HepG2 (cell line): ENCODE measurements around the gene AMN. TPM values are rescaled to one million over a fixed set of nuclear protein-coding genes. Genes with fewer than 3 reads are reported as not detected.

ENCODE experiments used
- AHR ChIP-seq: IDR thresholded peaks from 2 replicates; pipeline ENCODE4 v1.6.1; 2018; ENCODE audit warnings: missing genetic modification reagents, missing compliant biosample characterization
- ARNT2 ChIP-seq: sonication (generic); formaldehyde crosslinking; IDR thresholded peaks from 2 replicates; pipeline ENCODE4 v1.8.0; 2022; ENCODE audit warnings: mild to moderate bottlenecking, low read depth, missing genetic modification reagents, moderate library complexity
- E2F1 ChIP-seq: sonication (generic); formaldehyde crosslinking; IDR thresholded peaks from 2 replicates; pipeline ENCODE4 v1.5.0; 2020; ENCODE audit warnings: missing genetic modification reagents
- GLMP ChIP-seq: sonication (generic); formaldehyde crosslinking; IDR thresholded peaks from 2 replicates; pipeline ENCODE4 v1.9.0; 2021; ENCODE audit warnings: missing genetic modification reagents, mild to moderate bottlenecking, borderline replicate concordance
- HDAC2 ChIP-seq: sonication (generic); formaldehyde crosslinking; IDR thresholded peaks from 2 replicates; pipeline ENCODE4 v1.4.0; 2020; ENCODE audit warnings: missing genetic modification reagents
- KDM4B ChIP-seq: sonication (generic); formaldehyde crosslinking; IDR thresholded peaks from 2 replicates; pipeline ENCODE4 v1.4.0; 2020; ENCODE audit warnings: missing genetic modification reagents
- KLF12 ChIP-seq: sonication (generic); formaldehyde crosslinking; IDR thresholded peaks from 2 replicates; pipeline ENCODE4 v1.4.0; 2020; ENCODE audit warnings: missing genetic modification reagents, borderline replicate concordance
- SNAPC4 ChIP-seq: sonication (generic); formaldehyde crosslinking; IDR thresholded peaks from 2 replicates; pipeline ENCODE4 v1.4.0; 2020; ENCODE audit warnings: mild to moderate bottlenecking, missing genetic modification reagents
- ZFP36 ChIP-seq: fragments of 150-350 bp; IDR thresholded peaks from 2 replicates; pipeline ENCODE4 v1.6.1; 2018; ENCODE audit warnings: borderline replicate concordance, low read length, low read depth; ENCODE audit not compliant: partially characterized antibody
- ZFP41 ChIP-seq: sonication (generic); formaldehyde crosslinking; IDR thresholded peaks from 2 replicates; pipeline ENCODE4 v1.4.0; 2020; ENCODE audit warnings: mild to moderate bottlenecking, missing genetic modification reagents, borderline replicate concordance
- ZNF407 ChIP-seq: sonication (generic); formaldehyde crosslinking; IDR thresholded peaks from one replicate; pipeline ENCODE4 v1.5.1; 2020; ENCODE audit warnings: mild to moderate bottlenecking, missing genetic modification reagents; ENCODE audit errors: not compliant biosample characterization
- ZNF557 ChIP-seq: sonication (generic); formaldehyde crosslinking; IDR thresholded peaks from 2 replicates; pipeline ENCODE4 v1.4.0; 2020; ENCODE audit warnings: missing genetic modification reagents
- polyA plus RNA-seq, 8 experiments: library from polyadenylated mRNA; depleted of rRNA in 3 of 8; stranded (reverse) in 7 of 8; unstranded in 1 of 8; fragments of >200 nt; fragmentation: Illumina TruSeq in 4 of 8; extraction: Trizol in 4 of 8; gene quantifications; 2 replicates each; pipeline versions ENCODE4 v1.2.1 to v1.2.3, GENCODE V29; 2011 to 2016; ENCODE audit warnings: low read depth in 4 of 8, missing spikeins in 1 of 8, mixed read lengths in 1 of 8; ENCODE audit not compliant: insufficient read depth in 1 of 8
- total RNA-seq, 5 experiments: library from RNA; depleted of rRNA; stranded (reverse); fragments of >200 nt; fragmentation: Illumina TruSeq; extraction: Trizol; gene quantifications; 2 replicates each; pipeline ENCODE4 v1.2.3, GENCODE V29; 2016; ENCODE audit warnings: low read depth in 1 of 5

The AMN gene
- total and polyA plus RNA-seq, 2 of the 13 experiments (the other 11 are each of a cell fraction or from before 2014, with no cell fraction given), result 9.8 to 33.1 TPM

- TF ChIP-seq ZNF407 (CRISPR knock-in tag) (peak; percentile 63), GLMP (no peak), AHR (CRISPR knock-in tag) (no peak), KDM4B (peak; percentile 28; the same call in 1 of the 2 replicates), E2F1 (CRISPR knock-in tag) (no peak; the same call in 1 of the 2 replicates), ZFP41 (CRISPR knock-in tag) (peak; percentile 73; the same call in 1 of the 2 replicates), ARNT2 (CRISPR knock-in tag) (peak; percentile 55; the same call in 1 of the 2 replicates), HDAC2 (CRISPR knock-in tag) (peak; percentile 66), KLF12 (CRISPR knock-in tag) (peak; percentile 78; the same call in 1 of the 2 replicates), ZFP36 (no peak), ZNF557 (CRISPR knock-in tag) (no peak), SNAPC4 (CRISPR knock-in tag) (no peak)
Measured at GRCh38 chr14:102922490-102923200, at the start of gene AMN (continued).
